A549 treated with RU486 at 1 μM for 4 hours (cell line): ENCODE data around the gene GPX8. TPM values are rescaled to one million over a fixed set of nuclear protein-coding genes. Genes with fewer than 3 reads are reported as not detected.

ENCODE experiments used
- total RNA-seq: library from RNA; stranded (reverse); fragments of 200-300 nt; extraction: Qiagen RNA extraction; gene quantifications from 5 replicates; pipeline ENCODE4 v1.2.3, GENCODE V29; 2022; ENCODE audit warnings: low read depth

Gene GPX8, protein sequence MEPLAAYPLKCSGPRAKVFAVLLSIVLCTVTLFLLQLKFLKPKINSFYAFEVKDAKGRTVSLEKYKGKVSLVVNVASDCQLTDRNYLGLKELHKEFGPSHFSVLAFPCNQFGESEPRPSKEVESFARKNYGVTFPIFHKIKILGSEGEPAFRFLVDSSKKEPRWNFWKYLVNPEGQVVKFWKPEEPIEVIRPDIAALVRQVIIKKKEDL
- total RNA-seq: 30.8 to 45.9 TPM (median 38.7 TPM) in 5 replicates

DNA sequence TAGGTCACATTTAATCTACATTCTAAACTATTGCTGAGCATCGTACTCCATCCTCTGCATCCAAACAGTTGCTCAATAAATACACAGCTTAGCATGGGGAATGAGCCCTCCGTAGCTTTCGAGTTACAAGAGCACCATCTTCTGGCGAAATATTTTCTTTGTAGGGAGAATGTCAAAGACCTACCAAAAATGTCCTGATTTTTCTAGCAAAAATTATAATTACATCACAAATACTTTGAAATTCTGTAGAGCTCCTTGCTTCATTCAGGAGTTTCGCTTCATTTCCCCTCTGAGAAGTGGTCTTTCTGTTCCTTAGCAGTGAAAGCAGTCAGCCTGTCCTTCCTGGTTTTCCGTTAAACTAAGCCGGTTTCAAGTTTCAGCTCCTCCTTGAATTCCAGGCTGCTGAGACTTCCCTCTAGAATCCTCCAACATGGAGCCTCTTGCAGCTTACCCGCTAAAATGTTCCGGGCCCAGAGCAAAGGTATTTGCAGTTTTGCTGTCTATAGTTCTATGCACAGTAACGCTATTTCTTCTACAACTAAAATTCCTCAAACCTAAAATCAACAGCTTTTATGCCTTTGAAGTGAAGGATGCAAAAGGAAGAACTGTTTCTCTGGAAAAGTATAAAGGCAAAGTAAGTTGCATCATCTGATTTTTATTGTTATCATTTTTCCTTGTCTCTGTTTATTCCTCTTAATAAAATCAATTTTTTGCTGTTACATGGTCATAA lies at the start of gene GPX8:
TSS of gene GPX8 (plus strand) at position 409 of the 730 bp plus-strand sequence. CDS start at position 431, 22 bp downstream.

DNA sequence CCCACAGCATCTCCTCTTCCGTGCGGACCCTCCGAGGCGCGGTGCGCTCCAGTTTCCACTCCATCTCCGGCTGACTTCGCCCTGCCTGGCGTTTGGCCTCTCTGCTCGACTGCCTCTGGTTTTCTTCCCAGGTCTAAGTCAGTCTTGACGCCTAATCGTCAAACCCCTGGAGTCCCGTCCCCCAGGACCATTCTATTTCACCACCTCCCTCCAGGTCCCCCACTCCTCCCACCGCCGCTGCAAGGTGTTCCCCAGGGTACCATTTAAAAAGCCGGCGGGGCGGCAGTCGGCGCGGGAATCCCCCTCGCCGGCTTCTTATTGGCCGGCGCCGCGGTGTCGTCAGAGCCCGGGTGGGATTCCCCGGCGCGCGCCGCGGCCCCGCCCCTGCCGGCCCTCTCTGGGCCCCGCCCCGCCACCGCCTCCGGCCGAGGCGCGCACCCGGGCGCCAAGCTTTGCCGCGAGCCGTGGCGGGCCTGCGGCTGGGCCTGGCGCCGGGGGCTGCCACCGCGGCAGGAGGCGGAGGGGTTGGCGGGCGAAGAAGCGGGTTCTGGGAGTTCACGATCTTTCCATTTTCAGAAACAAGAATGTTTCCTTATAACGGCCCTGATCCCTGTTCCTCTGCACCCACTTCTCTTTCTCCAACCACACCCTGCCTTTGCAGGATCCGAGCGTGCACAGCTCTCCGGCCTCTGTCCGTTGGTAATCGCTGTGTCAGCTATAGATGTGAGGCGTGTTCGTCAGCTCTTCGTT lies 13.1 kb downstream of the GPX8 start, which contains the start of gene CDC20B:
TSS of gene CDC20B (minus strand) at position 241 of the 750 bp plus-strand sequence. CDS start at position 64, 177 bp downstream.

Other genes starting within 250 kb of the GPX8 start
- gene ESM1, start 174.6 kb upstream of the GPX8 start, total RNA-seq: not detected in 5 replicates
- gene GZMK, start 135.9 kb upstream of the GPX8 start, total RNA-seq: not detected in 5 replicates
- gene GZMA, start 57.5 kb upstream of the GPX8 start, total RNA-seq: not detected in 5 replicates
- 0.05 to 0.11 TPM (median 0.09 TPM) in 3 of 5 replicates, not detected in the others for gene CDC20B, start 13.0 kb downstream of the GPX8 start, total RNA-seq
- gene MCIDAS, start 67.1 kb downstream of the GPX8 start, total RNA-seq: 1.6 to 3.1 TPM (median 2.2 TPM) in 5 replicates
- gene CCNO, start 73.4 kb downstream of the GPX8 start, total RNA-seq: 5.8 to 10.4 TPM (median 8.7 TPM) in 5 replicates
- 14.6 to 25.6 TPM (median 24.2 TPM) in 5 replicates for gene DHX29, start 147.5 kb downstream of the GPX8 start, total RNA-seq
- 23.5 to 58.9 TPM (median 35.8 TPM) in 5 replicates for gene MTREX, start 147.8 kb downstream of the GPX8 start, total RNA-seq